H9 (cell line): ENCODE data around the gene UBE4B. TPM values are rescaled to one million over a fixed set of nuclear protein-coding genes. Genes with fewer than 3 reads are reported as not detected.

Experiments used
- DNase-seq: peaks from one replicate; pipeline ENCODE4 v3.0.0-alpha.2; 2017
- H2AFZ ChIP-seq: one replicate; pipeline ENCODE4 v1.6.1; 2013; ENCODE audit warnings: mild to moderate bottlenecking, low read length, control low read depth, moderate library complexity
- H2AK5ac ChIP-seq: 2 replicates; pipeline ENCODE4 v1.6.1; 2013; ENCODE audit warnings: low read length, control low read depth, mixed read lengths; ENCODE audit not compliant: insufficient read length
- H2BK120ac ChIP-seq: one replicate; pipeline ENCODE4 v1.6.1; 2013; ENCODE audit warnings: low read depth, mild to moderate bottlenecking, low read length, control low read depth, inconsistent platforms; ENCODE audit not compliant: poor library complexity, severe bottlenecking
- H2BK12ac ChIP-seq: 2 replicates; pipeline ENCODE4 v1.6.1; 2013; ENCODE audit warnings: low read length, control low read depth, mixed read lengths, low read depth; ENCODE audit not compliant: insufficient read length
- H2BK15ac ChIP-seq: 2 replicates; pipeline ENCODE4 v1.6.1; 2013; ENCODE audit warnings: low read depth, low read length, control low read depth
- H2BK20ac ChIP-seq: one replicate; pipeline ENCODE4 v1.6.1; 2013; ENCODE audit warnings: low read depth, mild to moderate bottlenecking, low read length, control low read depth, inconsistent platforms; ENCODE audit not compliant: poor library complexity, severe bottlenecking
- H2BK5ac ChIP-seq: 2 replicates; pipeline ENCODE4 v1.6.1; 2013; ENCODE audit warnings: low read length, control low read depth, mixed read lengths; ENCODE audit not compliant: insufficient read length
- H3K14ac ChIP-seq: 2 replicates; pipeline ENCODE4 v1.6.1; 2013; ENCODE audit warnings: low read length, control low read depth; ENCODE audit not compliant: insufficient read depth
- H3K18ac ChIP-seq: 2 replicates; pipeline ENCODE4 v1.6.1; 2013; ENCODE audit warnings: low read depth, mild to moderate bottlenecking, mixed read lengths, low read length, control low read depth; ENCODE audit not compliant: insufficient read length
- H3K23ac ChIP-seq: 2 replicates; pipeline ENCODE4 v1.6.1; 2013; ENCODE audit warnings: low read length, control low read depth, mixed read lengths, low read depth; ENCODE audit not compliant: insufficient read length
- H3K23me2 ChIP-seq: 2 replicates; pipeline ENCODE4 v1.6.1; 2013; ENCODE audit warnings: low read depth, mild to moderate bottlenecking, mixed read lengths, low read length, control low read depth; ENCODE audit not compliant: insufficient read length, poor library complexity, severe bottlenecking
- H3K27ac ChIP-seq: 2 replicates; pipeline ENCODE4 v1.5.1; 2013; ENCODE audit warnings: low read length, control low read depth, mixed read lengths, low read depth; ENCODE audit not compliant: insufficient read length
- H3K27me3 ChIP-seq: 2 replicates; pipeline ENCODE4 v1.6.1; 2013; ENCODE audit warnings: low read length, control low read depth, inconsistent platforms; ENCODE audit not compliant: insufficient read depth
- H3K4ac ChIP-seq: 2 replicates; pipeline ENCODE4 v1.6.1; 2013; ENCODE audit warnings: low read depth, mild to moderate bottlenecking, control low read depth, inconsistent platforms, low read length, moderate library complexity
- H3K4me1 ChIP-seq: 2 replicates; pipeline ENCODE4 v1.6.1; 2013; ENCODE audit warnings: low read length, control low read depth, inconsistent platforms; ENCODE audit not compliant: insufficient read depth
- H3K4me2 ChIP-seq: 2 replicates; pipeline ENCODE4 v1.6.1; 2013; ENCODE audit warnings: low read length, control low read depth, mixed read lengths; ENCODE audit not compliant: insufficient read length, insufficient read depth
- H3K56ac ChIP-seq: 2 replicates; pipeline ENCODE4 v1.6.1; 2013; ENCODE audit warnings: low read depth, mild to moderate bottlenecking, mixed read lengths, low read length, control low read depth; ENCODE audit not compliant: insufficient read length
- H3K79me1 ChIP-seq: 2 replicates; pipeline ENCODE4 v1.6.1; 2013; ENCODE audit warnings: low read depth, mild to moderate bottlenecking, moderate library complexity, low read length, control low read depth, inconsistent platforms; ENCODE audit not compliant: insufficient read depth, poor library complexity, severe bottlenecking
- H3K79me2 ChIP-seq: 2 replicates; pipeline ENCODE4 v1.6.1; 2013; ENCODE audit warnings: low read length, control low read depth, inconsistent platforms; ENCODE audit not compliant: insufficient read depth
- H3K9ac ChIP-seq: 2 replicates; pipeline ENCODE4 v1.6.1; 2013; ENCODE audit warnings: low read length, control low read depth, mixed read lengths; ENCODE audit not compliant: insufficient read length; ENCODE audit errors: extremely low read depth
- H3K9me3 ChIP-seq: one replicate; pipeline ENCODE4 v1.6.1; 2013; ENCODE audit warnings: low read depth, low read length, inconsistent platforms; ENCODE audit not compliant: control insufficient read depth
- H3T11ph ChIP-seq: one replicate; pipeline ENCODE4 v1.6.1; 2013; ENCODE audit warnings: mild to moderate bottlenecking, low read length, control low read depth, inconsistent platforms
- H4K20me1 ChIP-seq: one replicate; pipeline ENCODE4 v1.6.1; 2013; ENCODE audit not compliant: control insufficient read depth, insufficient read length, insufficient read depth
- H4K5ac ChIP-seq: 2 replicates; pipeline ENCODE4 v1.6.1; 2013; ENCODE audit warnings: low read depth, mild to moderate bottlenecking, mixed read lengths, low read length, control low read depth; ENCODE audit not compliant: insufficient read length
- H4K8ac ChIP-seq: replicated peaks from 2 replicates; pipeline ENCODE4 v1.6.1; 2013; ENCODE audit warnings: low read length, control low read depth, mixed read lengths, low read depth; ENCODE audit not compliant: insufficient read length
- H4K91ac ChIP-seq: 2 replicates; pipeline ENCODE4 v1.6.1; 2013; ENCODE audit warnings: low read depth, mild to moderate bottlenecking, moderate library complexity, mixed read lengths, low read length, control low read depth; ENCODE audit not compliant: insufficient read length
- H3K27ac Mint-ChIP-seq, 3 experiments: 2 replicates in 2 of 3; 3 replicates in 1 of 3; pipeline ENCODE4 v1.8.0; 2020 to 2021; ENCODE audit warnings: mixed read lengths in 3 of 3, mild to moderate bottlenecking in 1 of 3, moderate library complexity in 1 of 3
- H3K27me3 Mint-ChIP-seq: 2 replicates; pipeline ENCODE4 v1.8.0; 2021; ENCODE audit warnings: low read depth, mild to moderate bottlenecking, moderate library complexity, mixed read lengths
- H3K36me3 Mint-ChIP-seq, 3 experiments: 2 replicates in 2 of 3; 3 replicates in 1 of 3; pipeline ENCODE4 v1.8.0; 2020 to 2021; ENCODE audit warnings: low read depth in 3 of 3, mixed read lengths in 3 of 3; ENCODE audit not compliant: insufficient read depth in 1 of 3
- H3K4me1 Mint-ChIP-seq, 2 experiments: 2 replicates each; pipeline ENCODE4 v1.8.0; 2020; ENCODE audit warnings: mixed read lengths in 2 of 2
- H3K4me3 Mint-ChIP-seq, 2 experiments: 2 replicates in 1 of 2; 3 replicates in 1 of 2; pipeline ENCODE4 v1.8.0; 2020 to 2021; ENCODE audit warnings: mild to moderate bottlenecking in 2 of 2, mixed read lengths in 2 of 2, moderate library complexity in 1 of 2
- H3K9me3 Mint-ChIP-seq, 2 experiments: 2 replicates in 1 of 2; 3 replicates in 1 of 2; pipeline ENCODE4 v1.8.0; 2020; ENCODE audit warnings: mild to moderate bottlenecking in 2 of 2, mixed read lengths in 2 of 2, moderate library complexity in 1 of 2
- CTCF ChIP-seq: fragments of 200-600 bp; sonication (generic); conservative IDR thresholded peaks from 3 replicates; pipeline ENCODE4 v1.8.0; 2021; ENCODE audit warnings: antibody characterized with exemption, mild to moderate bottlenecking
- WGBS: extraction: QIAGEN DNeasy Blood & Tissue Kit; methylation state at CpG from one replicate; pipeline ENCODE4 v1.1.7; 2013; ENCODE audit warnings: missing lambda C conversion rate, low lambda C conversion rate, mixed read lengths; ENCODE audit not compliant: insufficient read length; ENCODE audit errors: extremely low coverage; 5-methylcytosine and 5-hydroxymethylcytosine counted together
- total RNA-seq: library from RNA; stranded (reverse); gene quantifications from 2 replicates; pipeline ENCODE4 v1.2.1, GENCODE V29; 2021

UBE4B gene
- total RNA-seq, 1 experiment from 2014 or later = 67.6 TPM

DNA sequence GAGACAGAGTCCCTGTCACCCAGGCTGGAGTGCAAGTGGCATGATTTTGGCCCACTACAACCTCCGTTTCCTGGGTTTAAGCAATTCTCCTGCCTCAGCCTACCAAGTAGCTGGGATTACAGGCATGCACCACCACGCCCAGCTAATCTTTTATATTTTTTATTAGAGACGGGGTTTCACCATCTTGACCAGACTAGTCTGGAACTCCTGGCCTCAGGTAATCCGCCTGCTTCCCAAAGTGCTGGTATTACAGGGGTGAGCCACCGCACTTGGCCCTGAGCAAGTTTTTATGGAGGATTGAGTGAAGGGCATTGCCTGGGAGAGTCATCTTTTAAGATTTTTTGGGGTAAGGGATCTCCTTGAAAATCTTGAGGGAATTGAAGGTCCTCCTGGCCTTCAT, 28.5 kb downstream of the UBE4B start:
- H4K8ac ChIP-seq = no peak overlapping the region
- H3K9me3 Mint-ChIP-seq = no peaks in the 10 kb centered on the region
- H3K27ac ChIP-seq = no peak overlapping the region
- H2BK20ac ChIP-seq = no peak overlapping the region
- H2AK5ac ChIP-seq = no peak overlapping the region
- no peak for TF ChIP-seq CTCF
- H2BK15ac ChIP-seq = no peak overlapping the region
- no peaks in the 10 kb centered on the region for H3K23me2 ChIP-seq
- WGBS = no CpG with 5 or more reads among the region's 5 CpGs
- peaks cover 3 to 7% (median 6%) of the 10 kb centered on the region in 3 experiments; a peak in 3 of 7 replicates for H3K36me3 Mint-ChIP-seq
- H3K4me2 ChIP-seq = no peak overlapping the region
- H3K79me2 ChIP-seq = peaks cover 1% of the 10 kb centered on the region; the same call in 1 of the 2 replicates
- no peak overlapping the region for H3K9ac ChIP-seq
- no peak overlapping the region for H3K27ac Mint-ChIP-seq
- no peaks in the 10 kb centered on the region for H4K20me1 ChIP-seq
- H3K18ac ChIP-seq = no peak overlapping the region
- H3K27me3 ChIP-seq = no peaks in the 10 kb centered on the region
- H2BK5ac ChIP-seq = no peak overlapping the region
- H3K9me3 ChIP-seq = no peaks in the 10 kb centered on the region
- H3K4me1 ChIP-seq = no peaks in the 10 kb centered on the region; the same call in 1 of the 2 replicates
- H3K4me1 Mint-ChIP-seq = peaks cover 20 to 24% of the 10 kb centered on the region in 2 experiments
- H4K91ac ChIP-seq = no peak overlapping the region
- H3K14ac ChIP-seq = no peak overlapping the region
- H2BK120ac ChIP-seq = no peak overlapping the region
- H3K23ac ChIP-seq = no peak overlapping the region
- H3K4me3 Mint-ChIP-seq = no peak overlapping the region
- H2BK12ac ChIP-seq = no peak overlapping the region
- no peak overlapping the region for H3K56ac ChIP-seq
- H3K4ac ChIP-seq = no peak overlapping the region
- H4K5ac ChIP-seq = no peak overlapping the region
- no peak for DNase-seq
- H3K27me3 Mint-ChIP-seq = no peaks in the 10 kb centered on the region
- no peaks in the 10 kb centered on the region for H3K79me1 ChIP-seq
- no peak overlapping the region for H3T11ph ChIP-seq
- no peak overlapping the region for H2AFZ ChIP-seq
